H1 (cell line): ENCODE measurements around the gene NPC1L1. TPM values are rescaled to one million over a fixed set of nuclear protein-coding genes. Genes with fewer than 3 reads are reported as not detected.

Experiments
- CTCF ChIA-PET: fragments of 300-600 bp; sonication (Branson Sonifier 250); formaldehyde crosslinking; loops from one replicate; lab custom pipeline; 2021; ENCODE audit not compliant: partially characterized antibody; lab: Charles Lee
- POLR2A ChIA-PET: fragments of 300-600 bp; sonication (Branson Sonifier 250); formaldehyde crosslinking; loops from one replicate; lab custom pipeline; 2021; ENCODE audit warnings: inconsistent platforms; ENCODE audit not compliant: partially characterized antibody; lab: Charles Lee
- DNase-seq, 2 experiments: peaks; one replicate each; pipeline versions ENCODE4 v3.0.0 to v3.0.0-alpha.2; 2010 to 2022; ENCODE audit warnings: low spot score in 2 of 2, low read depth in 1 of 2, mixed read lengths in 1 of 2
- FAIRE-seq: peaks from 2 replicates; lab custom pipeline; 2011; peaks lifted over from hg19 to GRCh38; lab: Jason Lieb, UNC
- H2AFZ ChIP-seq: 2 replicates; pipeline ENCODE4 v1.8.1; 2012; ENCODE audit warnings: low read length, inconsistent platforms
- H2AK5ac ChIP-seq: 2 replicates; pipeline ENCODE4 v1.6.1; 2013; ENCODE audit warnings: low read depth, low read length
- H2BK120ac ChIP-seq: replicated peaks from 2 replicates; pipeline ENCODE3; 2013; ENCODE audit warnings: low read depth, low read length, inconsistent platforms
- H2BK12ac ChIP-seq: 2 replicates; pipeline ENCODE4 v1.6.1; 2013; ENCODE audit warnings: low read depth, low read length
- H2BK15ac ChIP-seq: 2 replicates; pipeline ENCODE4 v1.6.1; 2013; ENCODE audit warnings: low read length
- H2BK20ac ChIP-seq: 2 replicates; pipeline ENCODE4 v1.6.1; 2013; ENCODE audit warnings: low read length
- H2BK5ac ChIP-seq: 2 replicates; pipeline ENCODE4 v1.6.1; 2013; ENCODE audit warnings: low read depth, low read length
- H3K14ac ChIP-seq: 2 replicates; pipeline ENCODE4 v1.6.1; 2013; ENCODE audit warnings: inconsistent platforms; ENCODE audit not compliant: insufficient read length
- H3K18ac ChIP-seq: 2 replicates; pipeline ENCODE4 v1.6.1; 2013; ENCODE audit warnings: low read length; ENCODE audit errors: extremely low read depth
- H3K23ac ChIP-seq: 2 replicates; pipeline ENCODE4 v1.6.1; 2013; ENCODE audit warnings: inconsistent platforms; ENCODE audit not compliant: insufficient read length
- H3K23me2 ChIP-seq: 2 replicates; pipeline ENCODE4 v1.6.1; 2013; ENCODE audit warnings: low read depth, low read length
- H3K27ac ChIP-seq: 2 replicates; pipeline ENCODE4 v1.6.1; 2011; ENCODE audit warnings: low read depth, low read length, inconsistent platforms
- H3K27me3 ChIP-seq, 4 experiments: replicated peaks in 1 of 4; 1 replicate in 1 of 4; 2 replicates in 3 of 4; pipeline versions ENCODE4 v1.6.1 to v1.8.1; 2011 to 2013; ENCODE audit warnings: low read length in 3 of 4, mild to moderate bottlenecking in 3 of 4, inconsistent platforms in 2 of 4, mixed read lengths in 2 of 4, moderate library complexity in 1 of 4; ENCODE audit not compliant: control insufficient read depth in 3 of 4, insufficient read depth in 3 of 4; ENCODE audit errors: extremely low read depth in 1 of 4
- H3K36me3 ChIP-seq, 4 experiments: 2 replicates each; pipeline versions ENCODE4 v1.6.1 to v1.8.1; 2011 to 2013; ENCODE audit warnings: mild to moderate bottlenecking in 4 of 4, low read length in 3 of 4, moderate library complexity in 2 of 4, control low read depth in 1 of 4, inconsistent platforms in 1 of 4; ENCODE audit not compliant: insufficient read depth in 4 of 4, control insufficient read depth in 2 of 4
- H3K4ac ChIP-seq: replicated peaks from 2 replicates; pipeline ENCODE3; 2013; ENCODE audit warnings: low read length, low read depth, mixed read lengths, inconsistent platforms; ENCODE audit not compliant: insufficient read length
- H3K4me1 ChIP-seq, 4 experiments: replicated peaks in 1 of 4; 1 replicate in 1 of 4; 2 replicates in 3 of 4; pipeline versions ENCODE4 v1.6.1 to v1.8.1; 2011 to 2013; ENCODE audit warnings: low read length in 3 of 4, inconsistent platforms in 2 of 4, mixed read lengths in 1 of 4; ENCODE audit not compliant: insufficient read depth in 4 of 4, control insufficient read depth in 3 of 4
- H3K4me2 ChIP-seq, 2 experiments: 2 replicates each; pipeline versions ENCODE4 v1.6.1 to v1.8.1; 2011 to 2013; ENCODE audit warnings: low read depth in 2 of 2, low read length in 2 of 2, control low read depth in 1 of 2, inconsistent platforms in 1 of 2, mild to moderate bottlenecking in 1 of 2; ENCODE audit not compliant: insufficient read depth in 1 of 2
- H3K4me3 ChIP-seq, 4 experiments: fragments of 200-600, 300-600 bp in 1 of 4; sonication (generic), shearing (Covaris generic), sonication (Bioruptor Twin) in 1 of 4; 2 replicates each; pipeline versions ENCODE4 v1.5.1 to v1.8.1; 2011 to 2016; ENCODE audit warnings: low read length in 4 of 4, low read depth in 3 of 4, control low read depth in 2 of 4, inconsistent platforms in 2 of 4, mild to moderate bottlenecking in 2 of 4, mixed read lengths in 1 of 4, moderate library complexity in 1 of 4; ENCODE audit not compliant: insufficient read depth in 2 of 4; ENCODE audit errors: extremely low read depth in 1 of 4
- H3K56ac ChIP-seq: replicated peaks from 2 replicates; pipeline ENCODE3; 2013; ENCODE audit warnings: low read depth, mild to moderate bottlenecking, mixed read lengths, low read length, inconsistent platforms; ENCODE audit not compliant: insufficient read length
- H3K79me1 ChIP-seq: 2 replicates; pipeline ENCODE4 v1.6.1; 2013; ENCODE audit warnings: low read depth, low read length, control low read depth
- H3K79me2 ChIP-seq, 2 experiments: 2 replicates each; pipeline versions ENCODE4 v1.6.1 to v1.8.1; 2012 to 2013; ENCODE audit warnings: low read length in 2 of 2, mild to moderate bottlenecking in 2 of 2, inconsistent platforms in 1 of 2; ENCODE audit not compliant: insufficient read depth in 2 of 2, control insufficient read depth in 1 of 2
- H3K9ac ChIP-seq, 4 experiments: replicated peaks in 1 of 4; 1 replicate in 1 of 4; 2 replicates in 3 of 4; pipeline versions ENCODE4 v1.6.1 to v1.8.1; 2011 to 2013; ENCODE audit warnings: low read depth in 3 of 4, low read length in 3 of 4, control low read depth in 2 of 4, mild to moderate bottlenecking in 2 of 4, moderate library complexity in 2 of 4, inconsistent platforms in 1 of 4; ENCODE audit errors: extremely low read depth in 1 of 4
- H3K9me3 ChIP-seq, 2 experiments: 2 replicates each; pipeline versions ENCODE4 v1.6.1 to v1.8.1; 2012 to 2013; ENCODE audit warnings: mild to moderate bottlenecking in 2 of 2, moderate library complexity in 2 of 2, control low read depth in 1 of 2, inconsistent platforms in 1 of 2, low read depth in 1 of 2, low read length in 1 of 2, mixed read lengths in 1 of 2; ENCODE audit not compliant: insufficient read depth in 2 of 2
- H4K20me1 ChIP-seq, 2 experiments: replicated peaks in 1 of 2; 2 replicates each; pipeline versions ENCODE3 to v1.8.1; 2011 to 2013; ENCODE audit warnings: inconsistent platforms in 2 of 2, low read length in 2 of 2, mild to moderate bottlenecking in 1 of 2; ENCODE audit not compliant: insufficient read depth in 2 of 2, control insufficient read depth in 1 of 2
- H4K5ac ChIP-seq: 2 replicates; pipeline ENCODE4 v1.6.1; 2013; ENCODE audit warnings: low read length, low read depth, mixed read lengths, inconsistent platforms; ENCODE audit not compliant: insufficient read length
- H4K8ac ChIP-seq: 2 replicates; pipeline ENCODE4 v1.8.0; 2013; ENCODE audit warnings: mild to moderate bottlenecking, moderate library complexity, low read length, inconsistent platforms; ENCODE audit not compliant: insufficient read depth; ENCODE audit errors: extremely low read depth
- H4K91ac ChIP-seq: replicated peaks from 2 replicates; pipeline ENCODE3; 2013; ENCODE audit warnings: low read length, mixed read lengths, inconsistent platforms; ENCODE audit not compliant: insufficient read length
- CBX5 ChIP-seq: fragments of 300-800, 300-1000 bp; sonication (generic); IDR thresholded peaks from 2 replicates; pipeline ENCODE4 v1.7.1; 2016; ENCODE audit warnings: antibody characterized with exemption, low read length, low read depth
- EP300 ChIP-seq, 2 experiments: IDR thresholded peaks; 1 replicate in 1 of 2; 2 replicates in 1 of 2; pipeline ENCODE4 v1.6.1; 2011 to 2012; ENCODE audit warnings: low read depth in 2 of 2, low read length in 2 of 2, mild to moderate bottlenecking in 2 of 2, borderline replicate concordance in 1 of 2, inconsistent platforms in 1 of 2, moderate library complexity in 1 of 2
- PHF8 ChIP-seq: fragments of 200-600 bp; sonication (generic); conservative IDR thresholded peaks from 2 replicates; pipeline ENCODE4 v1.7.1; 2012; ENCODE audit warnings: low read depth, mild to moderate bottlenecking, inconsistent platforms, low read length, moderate library complexity
- RXRA ChIP-seq: IDR thresholded peaks from 2 replicates; pipeline ENCODE4 v1.6.1; 2011; ENCODE audit warnings: low read depth, mild to moderate bottlenecking, low read length, moderate library complexity; ENCODE audit not compliant: insufficient read depth
- TAF7 ChIP-seq: optimal IDR thresholded peaks from 2 replicates; pipeline ENCODE3; 2011; ENCODE audit warnings: low read depth, mild to moderate bottlenecking, inconsistent platforms, low read length, moderate library complexity, borderline replicate concordance
- WGBS, 2 experiments: shearing (Covaris generic) in 1 of 2; methylation state at CpG; one replicate each; pipeline versions ENCODE4 v1.1.6 to v1.1.7; 2013 to 2015; ENCODE audit warnings: low lambda C conversion rate in 2 of 2, mixed read lengths in 2 of 2, inconsistent platforms in 1 of 2, low coverage in 1 of 2, missing lambda C conversion rate in 1 of 2; ENCODE audit not compliant: insufficient replicate concordance in 2 of 2, insufficient coverage in 1 of 2, insufficient read length in 1 of 2; ENCODE audit errors: extremely low coverage in 1 of 2, missing lambda C conversion rate in 1 of 2; 5-methylcytosine and 5-hydroxymethylcytosine counted together
- polyA plus RNA-seq, 7 experiments: library from polyadenylated mRNA; depleted of rRNA in 3 of 7; stranded (reverse) in 5 of 7; unstranded in 2 of 7; fragments of >200 nt in 5 of 7; fragments of 200-250 nt in 2 of 7; gene quantifications; 1 replicate in 5 of 7; 2 replicates in 1 of 7; 4 replicates in 1 of 7; pipeline versions ENCODE4 v1.2.1 to v1.2.3, GENCODE V29; 2011 to 2013; ENCODE audit warnings: missing spikeins in 2 of 7, mixed read lengths in 2 of 7
- total RNA-seq: library from RNA; stranded (reverse); fragmentation: NEBNext Ultra II Directional; extraction: Animal tissue kit (Norgen Biotek cat#: 25700); gene quantifications from 2 replicates; pipeline ENCODE4 v1.2.1, GENCODE V29; 2021
- TF ChIP-seq, protein P1 (sequence below): IDR thresholded peaks from 2 replicates; pipeline ENCODE4 v1.6.1; 2012; ENCODE audit warnings: inconsistent platforms

Gene NPC1L1
- total and polyA plus RNA-seq, 2 of the 8 experiments (the other 6 are each of a cell fraction or from before 2014, with no cell fraction given): 0.06 to 0.21 TPM

DNA sequence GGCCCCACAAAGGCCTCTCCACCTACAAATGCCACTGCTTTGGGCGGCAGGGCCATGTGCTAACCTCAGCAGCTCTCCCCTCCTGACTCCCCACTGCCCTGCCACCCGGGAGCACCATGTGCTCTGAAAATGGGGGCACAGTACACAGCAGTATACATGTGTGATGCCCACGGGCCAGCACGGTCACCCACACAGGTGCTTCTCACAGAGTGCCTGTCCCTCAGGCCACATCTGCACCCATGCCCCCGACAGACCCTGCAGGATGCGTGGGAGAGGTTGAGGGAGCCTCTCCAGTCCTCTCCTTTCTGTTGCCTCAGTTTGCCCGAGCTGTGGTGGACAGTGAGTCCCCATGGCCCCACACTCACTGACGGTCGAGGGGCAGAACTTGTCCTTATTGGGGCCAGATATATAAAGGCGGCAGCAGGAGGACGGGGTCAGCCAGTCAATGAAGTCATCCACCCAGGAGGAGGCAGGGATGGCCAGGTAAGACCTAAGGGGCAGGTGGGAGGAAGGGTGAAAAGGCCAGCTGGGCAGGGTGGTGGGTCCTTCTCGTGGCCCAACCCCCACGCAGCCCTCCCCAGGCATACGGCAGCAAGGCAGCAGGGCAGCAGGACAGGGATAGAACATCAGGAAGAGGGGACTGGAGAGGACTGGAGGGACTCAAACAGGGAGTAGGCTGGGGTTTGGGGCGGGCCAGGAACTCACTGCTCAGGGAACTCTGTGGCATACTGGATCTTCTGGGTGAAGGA is 19.6 kb downstream of the NPC1L1 start:
- TF ChIP-seq CBX5 (no peak), RXRA (no peak), PHF8 (no peak), TAF7 (no peak), EP300 (IDR thresholded peaks at IDR 0.05; ENCODE audit: borderline replicate concordance in 1 of 2, low read depth in 2 of 2, low read length in 2 of 2) (no peak)
- TF ChIP-seq, protein P1, sequence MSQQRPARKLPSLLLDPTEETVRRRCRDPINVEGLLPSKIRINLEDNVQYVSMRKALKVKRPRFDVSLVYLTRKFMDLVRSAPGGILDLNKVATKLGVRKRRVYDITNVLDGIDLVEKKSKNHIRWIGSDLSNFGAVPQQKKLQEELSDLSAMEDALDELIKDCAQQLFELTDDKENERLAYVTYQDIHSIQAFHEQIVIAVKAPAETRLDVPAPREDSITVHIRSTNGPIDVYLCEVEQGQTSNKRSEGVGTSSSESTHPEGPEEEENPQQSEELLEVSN: no peak
- Histone ChIP-seq H2AFZ (no peak overlapping the region), H2BK5ac (no peak overlapping the region), H4K8ac (0 out of 2 replicates have a peak overlapping the region, but pooled peaks have one; percentile 45), H3K4me3 (no peak overlapping the region), H4K91ac (no peak overlapping the region), H3K56ac (no peak overlapping the region), H3K27me3 (no peaks in the 10 kb centered on the region), H3K27ac (no peak overlapping the region), H3K4ac (no peak overlapping the region), H3K4me2 (no peak overlapping the region), H3K14ac (no peak overlapping the region), H3K23me2 (no peaks in the 10 kb centered on the region), H3K79me1 (no peaks in the 10 kb centered on the region), H3K9me3 (0 out of 4 replicates have a peak, but pooled peaks cover 0 to 3% of the 10 kb centered on the region in 2 experiments), H3K4me1 (no peaks in the 10 kb centered on the region), H3K9ac (no peak overlapping the region; a peak in 1 of 7 replicates), H2BK15ac (no peak overlapping the region), H4K5ac (no peak overlapping the region), H3K23ac (no peak overlapping the region), H2AK5ac (no peak overlapping the region), H4K20me1 (no peaks in the 10 kb centered on the region), H2BK20ac (0 out of 2 replicates have a peak overlapping the region, but pooled peaks have one; percentile 32), H3K18ac (no peak overlapping the region), H2BK12ac (no peak overlapping the region), H3K79me2 (no peaks in the 10 kb centered on the region), H3K36me3 (no peaks in the 10 kb centered on the region), H2BK120ac (no peak overlapping the region)
- DNase-seq (no peak), FAIRE-seq (no peak)
- CTCF ChIA-PET: interaction anchor here (4.1 kb wide), 1 partner anchor 13 kb away, joined by 22 read pairs; no protein-coding TSS in a partner anchor
- POLR2A ChIA-PET: interaction anchor here (1.1 to 1.6 kb wide), 2 partner anchors 11 to 40 kb away, joined by 4 read pairs; no protein-coding TSS in a partner anchor
- WGBS, 2 experiments: 85% methylated on average over 14 of the region's 15 CpGs; no CpG with 5 or more reads in 1 of the 2 experiments
